WTC11 (cell line): ENCODE results near the gene TCEANC2.

Experiments used
- ATF1 ChIP-seq: sonication (generic); formaldehyde crosslinking; IDR thresholded peaks from 2 replicates; pipeline ENCODE4 v1.8.1; 2023; ENCODE audit warnings: mild to moderate bottlenecking, moderate library complexity, missing genetic modification reagents
- CBFB ChIP-seq: sonication (generic); formaldehyde crosslinking; IDR thresholded peaks from 2 replicates; pipeline ENCODE4 v1.8.1; 2022; ENCODE audit warnings: mild to moderate bottlenecking, low read depth, missing genetic modification reagents
- NFYB ChIP-seq: sonication (generic); formaldehyde crosslinking; conservative IDR thresholded peaks from 2 replicates; pipeline ENCODE4 v1.8.0; 2022; ENCODE audit warnings: low read depth, missing genetic modification reagents
- ZNF219 ChIP-seq: sonication (generic); formaldehyde crosslinking; IDR thresholded peaks from 2 replicates; pipeline ENCODE4 v1.8.0; 2023; ENCODE audit warnings: missing genetic modification reagents, mild to moderate bottlenecking, borderline replicate concordance
- TF ChIP-seq, protein P1 (sequence below): fragments of 200-600 bp; IDR thresholded peaks from 2 replicates; pipeline ENCODE4 v1.8.0; 2022; ENCODE audit warnings: antibody characterized with exemption
- TF ChIP-seq, protein P2 (sequence below): sonication (generic); formaldehyde crosslinking; IDR thresholded peaks from 2 replicates; pipeline ENCODE4 v1.8.1; 2023; ENCODE audit warnings: mild to moderate bottlenecking, missing genetic modification reagents

DNA sequence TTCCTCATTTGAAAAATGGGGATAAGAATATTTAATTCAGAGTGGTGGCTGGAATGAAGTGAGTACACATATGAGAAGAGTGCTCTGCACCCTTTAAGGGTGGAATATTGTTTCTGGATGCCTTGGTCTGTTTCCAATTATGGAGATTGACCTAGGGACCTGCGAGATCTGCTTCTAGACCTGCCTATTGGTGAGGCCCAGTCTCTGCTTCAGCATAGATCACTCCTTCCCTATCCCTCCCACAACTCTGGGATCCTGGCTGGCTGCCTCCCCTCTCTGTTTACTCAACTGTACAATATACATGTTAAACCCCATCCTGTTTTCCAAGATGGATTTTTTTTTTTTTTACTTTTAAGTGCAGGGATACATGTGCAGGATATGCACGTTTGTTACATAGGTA lies 29.1 kb upstream of the TCEANC2 start:
- TF ChIP-seq, protein P1, sequence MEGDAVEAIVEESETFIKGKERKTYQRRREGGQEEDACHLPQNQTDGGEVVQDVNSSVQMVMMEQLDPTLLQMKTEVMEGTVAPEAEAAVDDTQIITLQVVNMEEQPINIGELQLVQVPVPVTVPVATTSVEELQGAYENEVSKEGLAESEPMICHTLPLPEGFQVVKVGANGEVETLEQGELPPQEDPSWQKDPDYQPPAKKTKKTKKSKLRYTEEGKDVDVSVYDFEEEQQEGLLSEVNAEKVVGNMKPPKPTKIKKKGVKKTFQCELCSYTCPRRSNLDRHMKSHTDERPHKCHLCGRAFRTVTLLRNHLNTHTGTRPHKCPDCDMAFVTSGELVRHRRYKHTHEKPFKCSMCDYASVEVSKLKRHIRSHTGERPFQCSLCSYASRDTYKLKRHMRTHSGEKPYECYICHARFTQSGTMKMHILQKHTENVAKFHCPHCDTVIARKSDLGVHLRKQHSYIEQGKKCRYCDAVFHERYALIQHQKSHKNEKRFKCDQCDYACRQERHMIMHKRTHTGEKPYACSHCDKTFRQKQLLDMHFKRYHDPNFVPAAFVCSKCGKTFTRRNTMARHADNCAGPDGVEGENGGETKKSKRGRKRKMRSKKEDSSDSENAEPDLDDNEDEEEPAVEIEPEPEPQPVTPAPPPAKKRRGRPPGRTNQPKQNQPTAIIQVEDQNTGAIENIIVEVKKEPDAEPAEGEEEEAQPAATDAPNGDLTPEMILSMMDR = no peak
- no peak for TF ChIP-seq CBFB (CRISPR knock-in tag)
- TF ChIP-seq ATF1 (CRISPR knock-in tag) = no peak
- no peak for TF ChIP-seq NFYB
- TF ChIP-seq ZNF219 (CRISPR knock-in tag) = no peak
- TF ChIP-seq, protein P2, sequence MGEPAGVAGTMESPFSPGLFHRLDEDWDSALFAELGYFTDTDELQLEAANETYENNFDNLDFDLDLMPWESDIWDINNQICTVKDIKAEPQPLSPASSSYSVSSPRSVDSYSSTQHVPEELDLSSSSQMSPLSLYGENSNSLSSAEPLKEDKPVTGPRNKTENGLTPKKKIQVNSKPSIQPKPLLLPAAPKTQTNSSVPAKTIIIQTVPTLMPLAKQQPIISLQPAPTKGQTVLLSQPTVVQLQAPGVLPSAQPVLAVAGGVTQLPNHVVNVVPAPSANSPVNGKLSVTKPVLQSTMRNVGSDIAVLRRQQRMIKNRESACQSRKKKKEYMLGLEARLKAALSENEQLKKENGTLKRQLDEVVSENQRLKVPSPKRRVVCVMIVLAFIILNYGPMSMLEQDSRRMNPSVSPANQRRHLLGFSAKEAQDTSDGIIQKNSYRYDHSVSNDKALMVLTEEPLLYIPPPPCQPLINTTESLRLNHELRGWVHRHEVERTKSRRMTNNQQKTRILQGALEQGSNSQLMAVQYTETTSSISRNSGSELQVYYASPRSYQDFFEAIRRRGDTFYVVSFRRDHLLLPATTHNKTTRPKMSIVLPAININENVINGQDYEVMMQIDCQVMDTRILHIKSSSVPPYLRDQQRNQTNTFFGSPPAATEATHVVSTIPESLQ (CRISPR knock-in tag) = no peak
